Measurements from ENCODE around the gene LRRC37B. TPM values are rescaled to one million over a fixed set of nuclear protein-coding genes. Genes with fewer than 3 reads are reported as not detected.

The LRRC37B gene
- total and polyA plus RNA-seq, 2 of the 13 experiments (the other 11 are each of a cell fraction or from before 2014, with no cell fraction given) = 8.7 to 8.8 TPM

- TF ChIP-seq PHF20 (CRISPR knock-in tag; IDR thresholded peaks at IDR 0.05) (peak; percentile 47; the same call in 1 of the 2 replicates), ZBTB7A (CRISPR knock-in tag; IDR thresholded peaks at IDR 0.05) (0 out of 2 replicates have a peak, but pooled peaks have one; percentile 59), NR0B2 (CRISPR knock-in tag; IDR thresholded peaks at IDR 0.05) (peak; percentile 20; the same call in 1 of the 2 replicates), ZNF205 (CRISPR knock-in tag; IDR thresholded peaks at IDR 0.05) (no peak), MEIS1 (CRISPR knock-in tag; IDR thresholded peaks at IDR 0.05; ENCODE audit: borderline replicate concordance) (no peak), ZBTB7B (CRISPR knock-in tag; IDR thresholded peaks at IDR 0.05) (peak; percentile 88), SOX6 (IDR thresholded peaks at IDR 0.05) (no peak), SOX6 (CRISPR knock-in tag; IDR thresholded peaks at IDR 0.05) (peak; percentile 34), ZMYM3 (CRISPR knock-in tag; IDR thresholded peaks at IDR 0.05) (peak; percentile 67; the same call in 1 of the 2 replicates), UBTF (CRISPR knock-in tag; IDR thresholded peaks at IDR 0.05) (peak; percentile 79), DNMT1 (CRISPR knock-in tag; IDR thresholded peaks at IDR 0.05) (no peak), YY1 (IDR thresholded peaks at IDR 0.05; ENCODE audit: insufficient read depth, insufficient replicate concordance, low read depth, low read length) (peak; percentile 69), ZSCAN5A (CRISPR knock-in tag; IDR thresholded peaks at IDR 0.05; ENCODE audit: borderline replicate concordance) (peak; percentile 39; the same call in 1 of the 2 replicates), ZNF792 (CRISPR knock-in tag; IDR thresholded peaks at IDR 0.05) (no peak), ELF4 (CRISPR knock-in tag; IDR thresholded peaks at IDR 0.05; ENCODE audit: borderline replicate concordance) (no peak), ZC3H13 (CRISPR knock-in tag; IDR thresholded peaks at IDR 0.05) (peak; percentile 31; the same call in 1 of the 2 replicates), BHLHE40 (IDR thresholded peaks at IDR 0.05; ENCODE audit: low read length) (peak; percentile 97), MYC (CRISPR knock-in tag; IDR thresholded peaks at IDR 0.05; ENCODE audit: borderline replicate concordance) (peak; percentile 60; the same call in 1 of the 2 replicates), ZNF709 (CRISPR knock-in tag; IDR thresholded peaks at IDR 0.05) (peak; percentile 54; the same call in 1 of the 2 replicates), KMT2A (CRISPR knock-in tag; IDR thresholded peaks at IDR 0.05) (peak; percentile 81), JARID2 (CRISPR knock-in tag; IDR thresholded peaks at IDR 0.05; ENCODE audit: insufficient replicate concordance) (no peak), SALL1 (CRISPR knock-in tag; IDR thresholded peaks at IDR 0.05) (peak; percentile 64; the same call in 1 of the 2 replicates), SP2 (CRISPR knock-in tag; IDR thresholded peaks at IDR 0.05) (no peak)
- TF ChIP-seq, protein P1, sequence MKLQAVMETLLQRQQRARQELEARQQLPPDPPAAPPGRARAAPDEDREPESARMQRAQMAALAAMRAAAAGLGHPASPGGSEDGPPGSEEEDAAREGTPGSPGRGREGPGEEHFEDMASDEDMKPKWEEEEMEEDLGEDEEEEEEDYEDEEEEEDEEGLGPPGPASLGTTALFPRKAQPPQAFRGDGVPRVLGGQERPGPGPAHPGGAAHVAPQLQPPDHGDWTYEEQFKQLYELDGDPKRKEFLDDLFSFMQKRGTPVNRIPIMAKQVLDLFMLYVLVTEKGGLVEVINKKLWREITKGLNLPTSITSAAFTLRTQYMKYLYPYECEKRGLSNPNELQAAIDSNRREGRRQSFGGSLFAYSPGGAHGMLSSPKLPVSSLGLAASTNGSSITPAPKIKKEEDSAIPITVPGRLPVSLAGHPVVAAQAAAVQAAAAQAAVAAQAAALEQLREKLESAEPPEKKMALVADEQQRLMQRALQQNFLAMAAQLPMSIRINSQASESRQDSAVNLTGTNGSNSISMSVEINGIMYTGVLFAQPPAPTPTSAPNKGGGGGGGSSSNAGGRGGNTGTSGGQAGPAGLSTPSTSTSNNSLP (IDR thresholded peaks at IDR 0.05; ENCODE audit: low read depth, low read length) = no peak
- TF ChIP-seq, protein P2, sequence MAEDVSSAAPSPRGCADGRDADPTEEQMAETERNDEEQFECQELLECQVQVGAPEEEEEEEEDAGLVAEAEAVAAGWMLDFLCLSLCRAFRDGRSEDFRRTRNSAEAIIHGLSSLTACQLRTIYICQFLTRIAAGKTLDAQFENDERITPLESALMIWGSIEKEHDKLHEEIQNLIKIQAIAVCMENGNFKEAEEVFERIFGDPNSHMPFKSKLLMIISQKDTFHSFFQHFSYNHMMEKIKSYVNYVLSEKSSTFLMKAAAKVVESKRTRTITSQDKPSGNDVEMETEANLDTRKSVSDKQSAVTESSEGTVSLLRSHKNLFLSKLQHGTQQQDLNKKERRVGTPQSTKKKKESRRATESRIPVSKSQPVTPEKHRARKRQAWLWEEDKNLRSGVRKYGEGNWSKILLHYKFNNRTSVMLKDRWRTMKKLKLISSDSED (CRISPR knock-in tag; IDR thresholded peaks at IDR 0.05) = no peak
Measured at GRCh38 chr17:32006957-32007462, at the start of gene LRRC37B (continued).

Data from HepG2 (cell line).